Neural cell (in vitro differentiated cells): Measurements from ENCODE around the gene MAP1LC3B. TPM values are rescaled to one million over a fixed set of nuclear protein-coding genes. Genes with fewer than 3 reads are reported as not detected.
"Not testable (repeated sequence)": the region's sequence is repeated elsewhere in the genome, so short reads cannot be mapped to it uniquely, and the experiment has no call there.

Experiments used
- H2AFZ ChIP-seq: fragments of 200-600, 300-800 bp; sonication (generic), shearing (Covaris generic); 2 replicates; pipeline ENCODE4 v1.6.0; 2014; ENCODE audit warnings: low read depth, mild to moderate bottlenecking, antibody characterized with exemption, low read length, moderate library complexity
- H3F3A ChIP-seq: fragments of 200-600 bp; shearing (Covaris generic); 2 replicates; pipeline ENCODE4 v1.6.1; 2016; ENCODE audit warnings: mild to moderate bottlenecking, moderate library complexity, mixed read lengths, antibody characterized with exemption, low read length; ENCODE audit not compliant: insufficient read depth, poor library complexity, severe bottlenecking
- H3K27ac ChIP-seq: fragments of 200-600, 300-800 bp; sonication (generic), shearing (Covaris generic); 2 replicates; pipeline ENCODE4 v1.5.1; 2014; ENCODE audit warnings: mild to moderate bottlenecking, low read length, moderate library complexity
- H3K27me3 ChIP-seq: fragments of 300-800, 200-600 bp; sonication (generic), shearing (Covaris generic); 2 replicates; pipeline ENCODE4 v1.6.0; 2014; ENCODE audit warnings: mild to moderate bottlenecking, low read depth, low read length, moderate library complexity; ENCODE audit not compliant: insufficient read depth
- H3K36me3 ChIP-seq: fragments of 300-800, 200-600 bp; sonication (generic), shearing (Covaris generic); 2 replicates; pipeline ENCODE4 v1.5.1; 2014; ENCODE audit warnings: mild to moderate bottlenecking, antibody characterized with exemption, low read length, moderate library complexity; ENCODE audit not compliant: insufficient read depth
- H3K4me2 ChIP-seq: fragments of 300-800, 200-600 bp; sonication (generic), shearing (Covaris generic); 2 replicates; pipeline ENCODE4 v1.6.0; 2014; ENCODE audit warnings: mild to moderate bottlenecking, low read length
- H3K4me3 ChIP-seq: fragments of 300-800, 200-600 bp; sonication (generic), shearing (Covaris generic); 2 replicates; pipeline ENCODE4 v1.5.1; 2014; ENCODE audit warnings: mild to moderate bottlenecking, low read length, moderate library complexity
- H3K79me2 ChIP-seq: fragments of 200-600 bp; shearing (Covaris generic); replicated peaks from 2 replicates; pipeline ENCODE4 v1.6.0; 2014; ENCODE audit warnings: mild to moderate bottlenecking, low read length, moderate library complexity; ENCODE audit not compliant: insufficient read depth
- H3K9ac ChIP-seq: fragments of 300-800, 200-600 bp; sonication (generic), shearing (Covaris generic); 2 replicates; pipeline ENCODE4 v1.6.1; 2016; ENCODE audit warnings: mild to moderate bottlenecking, low read length, mixed read lengths
- H3K9me2 ChIP-seq: fragments of 200-600 bp; shearing (Covaris generic); 2 replicates; pipeline ENCODE4 v1.6.1; 2016; ENCODE audit warnings: mild to moderate bottlenecking, low read length, mixed read lengths; ENCODE audit not compliant: insufficient read depth
- H3K9me3 ChIP-seq: fragments of 200-600, 300-800 bp; sonication (generic), shearing (Covaris generic); 2 replicates; pipeline ENCODE4 v1.6.1; 2016; ENCODE audit warnings: mild to moderate bottlenecking, mixed run types, low read length, moderate library complexity, mixed read lengths
- H4K20me1 ChIP-seq: fragments of 200-600 bp; shearing (Covaris generic); 2 replicates; pipeline ENCODE4 v1.6.1; 2016; ENCODE audit warnings: mild to moderate bottlenecking, mixed run types; ENCODE audit not compliant: insufficient read depth
- EP300 ChIP-seq: fragments of 450-650 bp; conservative IDR thresholded peaks from 2 replicates; pipeline ENCODE4 v1.6.1; 2014; ENCODE audit warnings: antibody characterized with exemption, mild to moderate bottlenecking, moderate library complexity; ENCODE audit not compliant: poor library complexity, severe bottlenecking
- EZH2 ChIP-seq: fragments of 200-600, 300-800 bp; shearing (Covaris generic), sonication (generic); IDR thresholded peaks from 2 replicates; pipeline ENCODE4 v1.6.1; 2014; ENCODE audit warnings: antibody characterized with exemption, low read length, borderline replicate concordance, mild to moderate bottlenecking; ENCODE audit not compliant: insufficient read depth, poor library complexity, severe bottlenecking
- MXI1 ChIP-seq: fragments of 450-650 bp; conservative IDR thresholded peaks from 2 replicates; pipeline ENCODE4 v1.6.1; 2014; ENCODE audit warnings: antibody characterized with exemption, mild to moderate bottlenecking; ENCODE audit not compliant: poor library complexity, severe bottlenecking
- POLR2AphosphoS5 ChIP-seq: IDR thresholded peaks from 2 replicates; pipeline ENCODE4 v1.6.1; 2012
- RAD21 ChIP-seq: fragments of 450-650 bp; conservative IDR thresholded peaks from 2 replicates; pipeline ENCODE4 v1.6.1; 2014; ENCODE audit warnings: antibody characterized with exemption, mild to moderate bottlenecking, moderate library complexity
- SMC3 ChIP-seq: fragments of 450-650 bp; conservative IDR thresholded peaks from 2 replicates; pipeline ENCODE4 v1.6.1; 2014; ENCODE audit warnings: antibody characterized with exemption, mild to moderate bottlenecking, moderate library complexity; ENCODE audit not compliant: poor library complexity
- TAF1 ChIP-seq: IDR thresholded peaks from 2 replicates; pipeline ENCODE4 v1.6.1; 2012; ENCODE audit warnings: low read depth
- polyA plus RNA-seq: library from polyadenylated mRNA; depleted of rRNA; stranded (reverse); fragments of >200 nt; gene quantifications from 2 replicates; pipeline ENCODE4 v1.2.3, GENCODE V29; 2014
- TF ChIP-seq, protein P1 (sequence below): fragments of 450-650 bp; IDR thresholded peaks from 2 replicates; pipeline ENCODE4 v1.5.1; 2014; ENCODE audit warnings: antibody characterized with exemption, mild to moderate bottlenecking, moderate library complexity; ENCODE audit not compliant: poor library complexity, severe bottlenecking
- TF ChIP-seq, protein P2 (sequence below): IDR thresholded peaks from 2 replicates; pipeline ENCODE4 v1.6.1; 2012; ENCODE audit warnings: borderline replicate concordance

MAP1LC3B gene
- polyA plus RNA-seq, 1 donor from 2014 or later: 73.1 TPM

DNA sequence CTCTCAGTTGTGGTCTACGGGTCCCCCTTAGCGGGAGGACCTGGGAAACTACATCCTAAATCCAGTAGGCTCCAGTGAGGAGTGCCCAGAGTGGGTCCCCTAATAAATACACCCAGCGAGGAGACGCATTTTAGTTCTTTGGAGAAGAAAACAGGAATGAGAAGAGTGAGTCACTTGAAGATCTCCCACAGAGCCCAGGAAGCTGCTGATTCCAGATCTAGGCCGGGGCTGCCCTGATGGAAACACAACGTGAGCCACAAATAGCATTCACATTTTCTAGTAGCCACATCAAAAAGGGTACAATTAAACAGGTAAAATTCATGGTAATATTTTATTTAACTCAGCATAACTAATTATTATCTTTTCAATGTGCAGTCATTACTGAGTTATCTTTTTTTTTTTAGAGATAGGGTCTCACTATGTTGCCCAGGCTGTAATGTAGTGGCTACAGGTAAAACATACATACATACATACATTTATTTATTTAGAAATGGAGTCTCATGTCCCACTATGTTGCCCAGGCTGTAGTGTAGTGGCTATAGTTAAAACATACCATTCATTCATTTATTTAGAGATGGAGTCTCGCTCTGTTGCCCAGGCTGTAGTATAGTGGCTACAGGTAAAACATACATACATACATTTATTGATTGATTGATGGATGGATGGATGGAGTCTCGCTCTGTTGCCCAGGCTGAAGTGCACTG lies 30.1 kb upstream of the MAP1LC3B start (continued):
- TF ChIP-seq EP300: no peak

DNA sequence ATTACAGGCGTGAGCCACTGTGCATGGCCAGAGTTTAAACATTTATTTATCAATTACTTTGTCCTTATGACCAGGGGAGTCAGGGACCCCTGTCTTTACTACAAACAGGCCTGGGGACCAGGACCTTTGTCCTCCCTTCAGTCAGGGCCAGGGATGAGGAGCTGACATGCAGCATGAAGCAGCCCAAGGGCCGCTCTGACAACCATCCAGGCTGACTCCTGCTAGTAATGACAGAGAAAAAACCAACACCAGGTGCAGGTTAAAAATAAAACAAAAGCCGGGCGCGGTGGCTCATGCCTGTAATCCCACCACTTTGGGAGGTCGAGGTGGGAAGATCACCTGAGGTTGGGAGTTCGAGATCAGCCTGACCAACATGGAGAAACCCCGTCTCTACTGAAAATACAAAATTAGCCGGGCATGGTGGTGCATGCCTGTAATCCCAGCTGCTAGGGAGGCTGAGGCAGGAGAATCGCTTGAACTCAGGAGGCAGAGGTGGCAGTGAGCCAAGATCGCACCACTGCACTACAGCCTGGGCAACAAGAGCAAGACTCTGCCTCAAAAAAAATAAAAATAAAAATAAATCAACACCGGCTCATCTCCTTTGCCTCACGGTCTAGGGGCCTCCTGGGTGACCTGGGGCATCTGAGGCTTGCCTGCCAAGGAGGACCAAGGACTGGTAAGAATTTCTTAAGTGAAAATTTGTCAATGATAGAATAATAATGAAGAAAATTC lies 29.1 kb upstream of the MAP1LC3B start:
- H3K4me3 ChIP-seq, H3K79me2 ChIP-seq, H3K9me3 ChIP-seq, H4K20me1 ChIP-seq, H3K9me2 ChIP-seq, H3K9ac ChIP-seq, H3K27me3 ChIP-seq, H3K27ac ChIP-seq, H3K4me2 ChIP-seq, H2AFZ ChIP-seq, H3F3A ChIP-seq: not testable (repeated sequence)
- peaks cover 10% of the 10 kb centered on the region for H3K36me3 ChIP-seq

DNA sequence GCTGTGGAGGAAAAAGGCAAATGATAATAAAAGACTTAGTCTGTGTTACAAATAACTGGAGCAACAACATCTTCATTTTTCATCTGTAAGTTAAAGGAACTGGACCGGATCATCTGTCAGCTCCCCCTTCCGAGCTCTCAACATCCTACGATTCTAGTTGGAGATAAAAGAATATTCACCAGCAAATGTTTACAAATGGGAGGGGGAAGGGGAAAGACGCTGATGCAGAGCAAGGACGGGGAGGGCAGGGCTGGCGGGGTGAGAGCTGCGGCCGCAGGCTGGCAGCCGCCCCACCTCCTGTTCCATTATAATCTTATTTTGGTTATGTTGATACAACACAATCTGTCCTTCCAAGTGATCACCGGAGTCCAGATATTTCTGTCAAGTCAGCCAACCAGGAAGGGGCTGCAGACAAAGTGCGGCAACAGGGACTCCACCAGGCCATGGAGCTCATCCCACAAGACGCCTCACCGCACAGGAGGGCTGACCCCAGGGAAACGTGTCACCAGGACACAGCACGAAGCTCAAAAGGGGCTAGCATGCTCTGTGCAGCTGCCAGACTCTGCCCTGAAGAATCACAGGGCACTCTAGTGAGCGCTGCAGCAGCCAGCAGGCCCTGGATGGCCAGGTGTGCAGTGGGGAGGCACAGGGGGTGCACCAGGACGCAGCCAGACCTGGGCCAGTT lies 28.2 kb upstream of the MAP1LC3B start:
- Histone ChIP-seq H3K9me3 (no peaks in the 10 kb centered on the region), H3K9me2 (no peaks in the 10 kb centered on the region), H4K20me1 (no peaks in the 10 kb centered on the region), H3K9ac (no peak overlapping the region), H2AFZ (no peak overlapping the region), H3K79me2 (no peaks in the 10 kb centered on the region), H3F3A (no peaks in the 10 kb centered on the region), H3K4me2 (no peak overlapping the region), H3K27me3 (no peaks in the 10 kb centered on the region), H3K4me3 (no peak overlapping the region), H3K36me3 (peaks cover 10% of the 10 kb centered on the region), H3K27ac (no peak overlapping the region)
- no peak for TF ChIP-seq SMC3
- no peak for TF ChIP-seq EP300
- TF ChIP-seq RAD21: no peak
- TF ChIP-seq MXI1: no peak

DNA sequence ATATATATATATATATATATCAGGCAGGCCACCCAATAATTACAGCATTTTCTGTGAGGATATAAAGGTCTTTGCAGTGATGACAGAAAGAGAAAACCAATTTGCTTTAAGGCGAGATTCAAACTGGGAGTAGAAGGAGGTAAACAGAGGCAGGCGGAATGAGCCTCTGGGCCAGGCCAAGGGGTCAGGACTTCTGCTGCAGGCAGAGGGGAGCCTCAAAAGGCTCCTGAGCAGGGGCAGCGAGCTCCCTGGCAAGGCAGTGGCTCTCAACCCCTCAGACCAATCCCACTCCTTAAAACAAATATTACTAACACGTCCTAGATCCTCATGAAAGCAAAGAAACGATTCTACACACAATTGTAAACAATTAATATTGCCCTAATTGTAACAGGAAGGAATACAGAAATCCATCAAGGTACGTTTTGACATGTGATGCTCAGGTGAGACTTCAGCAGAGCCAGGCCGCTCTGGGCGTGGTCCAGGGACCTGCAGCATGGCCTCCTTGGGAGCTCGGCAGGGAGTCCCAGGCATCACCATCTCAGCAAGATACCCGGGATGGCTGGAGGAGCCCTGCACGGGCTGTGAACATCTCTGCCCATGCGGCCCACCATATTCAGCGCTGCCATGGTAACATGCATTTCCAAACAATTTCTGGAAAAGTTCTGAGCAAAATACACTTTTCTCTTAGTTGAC lies 27.0 kb upstream of the MAP1LC3B start:
- H3K36me3 ChIP-seq: peaks cover 10% of the 10 kb centered on the region
- H3K4me3 ChIP-seq: no peak overlapping the region
- H2AFZ ChIP-seq: no peak overlapping the region
- no peak overlapping the region for H3K4me2 ChIP-seq
- no peaks in the 10 kb centered on the region for H3K27me3 ChIP-seq
- H3K9me3 ChIP-seq: no peaks in the 10 kb centered on the region
- no peak for TF ChIP-seq RAD21
- no peak for TF ChIP-seq SMC3
- TF ChIP-seq, protein P1, sequence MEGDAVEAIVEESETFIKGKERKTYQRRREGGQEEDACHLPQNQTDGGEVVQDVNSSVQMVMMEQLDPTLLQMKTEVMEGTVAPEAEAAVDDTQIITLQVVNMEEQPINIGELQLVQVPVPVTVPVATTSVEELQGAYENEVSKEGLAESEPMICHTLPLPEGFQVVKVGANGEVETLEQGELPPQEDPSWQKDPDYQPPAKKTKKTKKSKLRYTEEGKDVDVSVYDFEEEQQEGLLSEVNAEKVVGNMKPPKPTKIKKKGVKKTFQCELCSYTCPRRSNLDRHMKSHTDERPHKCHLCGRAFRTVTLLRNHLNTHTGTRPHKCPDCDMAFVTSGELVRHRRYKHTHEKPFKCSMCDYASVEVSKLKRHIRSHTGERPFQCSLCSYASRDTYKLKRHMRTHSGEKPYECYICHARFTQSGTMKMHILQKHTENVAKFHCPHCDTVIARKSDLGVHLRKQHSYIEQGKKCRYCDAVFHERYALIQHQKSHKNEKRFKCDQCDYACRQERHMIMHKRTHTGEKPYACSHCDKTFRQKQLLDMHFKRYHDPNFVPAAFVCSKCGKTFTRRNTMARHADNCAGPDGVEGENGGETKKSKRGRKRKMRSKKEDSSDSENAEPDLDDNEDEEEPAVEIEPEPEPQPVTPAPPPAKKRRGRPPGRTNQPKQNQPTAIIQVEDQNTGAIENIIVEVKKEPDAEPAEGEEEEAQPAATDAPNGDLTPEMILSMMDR: no peak
- TF ChIP-seq TAF1: no peak
- TF ChIP-seq EZH2: no peak
- TF ChIP-seq, protein P2, sequence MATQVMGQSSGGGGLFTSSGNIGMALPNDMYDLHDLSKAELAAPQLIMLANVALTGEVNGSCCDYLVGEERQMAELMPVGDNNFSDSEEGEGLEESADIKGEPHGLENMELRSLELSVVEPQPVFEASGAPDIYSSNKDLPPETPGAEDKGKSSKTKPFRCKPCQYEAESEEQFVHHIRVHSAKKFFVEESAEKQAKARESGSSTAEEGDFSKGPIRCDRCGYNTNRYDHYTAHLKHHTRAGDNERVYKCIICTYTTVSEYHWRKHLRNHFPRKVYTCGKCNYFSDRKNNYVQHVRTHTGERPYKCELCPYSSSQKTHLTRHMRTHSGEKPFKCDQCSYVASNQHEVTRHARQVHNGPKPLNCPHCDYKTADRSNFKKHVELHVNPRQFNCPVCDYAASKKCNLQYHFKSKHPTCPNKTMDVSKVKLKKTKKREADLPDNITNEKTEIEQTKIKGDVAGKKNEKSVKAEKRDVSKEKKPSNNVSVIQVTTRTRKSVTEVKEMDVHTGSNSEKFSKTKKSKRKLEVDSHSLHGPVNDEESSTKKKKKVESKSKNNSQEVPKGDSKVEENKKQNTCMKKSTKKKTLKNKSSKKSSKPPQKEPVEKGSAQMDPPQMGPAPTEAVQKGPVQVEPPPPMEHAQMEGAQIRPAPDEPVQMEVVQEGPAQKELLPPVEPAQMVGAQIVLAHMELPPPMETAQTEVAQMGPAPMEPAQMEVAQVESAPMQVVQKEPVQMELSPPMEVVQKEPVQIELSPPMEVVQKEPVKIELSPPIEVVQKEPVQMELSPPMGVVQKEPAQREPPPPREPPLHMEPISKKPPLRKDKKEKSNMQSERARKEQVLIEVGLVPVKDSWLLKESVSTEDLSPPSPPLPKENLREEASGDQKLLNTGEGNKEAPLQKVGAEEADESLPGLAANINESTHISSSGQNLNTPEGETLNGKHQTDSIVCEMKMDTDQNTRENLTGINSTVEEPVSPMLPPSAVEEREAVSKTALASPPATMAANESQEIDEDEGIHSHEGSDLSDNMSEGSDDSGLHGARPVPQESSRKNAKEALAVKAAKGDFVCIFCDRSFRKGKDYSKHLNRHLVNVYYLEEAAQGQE: no peak
- TF ChIP-seq POLR2AphosphoS5: no peak
- no peak for TF ChIP-seq MXI1
- no peak for TF ChIP-seq EP300
- H3K27ac ChIP-seq: no peak overlapping the region
- H3K9ac ChIP-seq: no peak overlapping the region
- no peaks in the 10 kb centered on the region for H3K79me2 ChIP-seq
- H3K9me2 ChIP-seq: no peaks in the 10 kb centered on the region
- no peaks in the 10 kb centered on the region for H3F3A ChIP-seq
- H4K20me1 ChIP-seq: no peaks in the 10 kb centered on the region
